H1 (cell line): ENCODE measurements around the gene PARP4. TPM values are rescaled to one million over a fixed set of nuclear protein-coding genes. Genes with fewer than 3 reads are reported as not detected.

Experiments
- CTCF ChIA-PET: fragments of 300-600 bp; sonication (Branson Sonifier 250); formaldehyde crosslinking; loops from one replicate; lab custom pipeline; 2021; ENCODE audit not compliant: partially characterized antibody; lab: Charles Lee
- POLR2A ChIA-PET: fragments of 300-600 bp; sonication (Branson Sonifier 250); formaldehyde crosslinking; loops from one replicate; lab custom pipeline; 2021; ENCODE audit warnings: inconsistent platforms; ENCODE audit not compliant: partially characterized antibody; lab: Charles Lee
- DNase-seq, 2 experiments: peaks; one replicate each; pipeline versions ENCODE4 v3.0.0 to v3.0.0-alpha.2; 2010 to 2022; ENCODE audit warnings: low spot score in 2 of 2, low read depth in 1 of 2, mixed read lengths in 1 of 2
- FAIRE-seq: peaks from 2 replicates; lab custom pipeline; 2011; peaks lifted over from hg19 to GRCh38; lab: Jason Lieb, UNC
- H2AFZ ChIP-seq: 2 replicates; pipeline ENCODE4 v1.8.1; 2012; ENCODE audit warnings: low read length, inconsistent platforms
- H2AK5ac ChIP-seq: 2 replicates; pipeline ENCODE4 v1.6.1; 2013; ENCODE audit warnings: low read depth, low read length
- H2BK120ac ChIP-seq: replicated peaks from 2 replicates; pipeline ENCODE3; 2013; ENCODE audit warnings: low read depth, low read length, inconsistent platforms
- H2BK12ac ChIP-seq: 2 replicates; pipeline ENCODE4 v1.6.1; 2013; ENCODE audit warnings: low read depth, low read length
- H2BK15ac ChIP-seq: 2 replicates; pipeline ENCODE4 v1.6.1; 2013; ENCODE audit warnings: low read length
- H2BK20ac ChIP-seq: 2 replicates; pipeline ENCODE4 v1.6.1; 2013; ENCODE audit warnings: low read length
- H2BK5ac ChIP-seq: 2 replicates; pipeline ENCODE4 v1.6.1; 2013; ENCODE audit warnings: low read depth, low read length
- H3K14ac ChIP-seq: 2 replicates; pipeline ENCODE4 v1.6.1; 2013; ENCODE audit warnings: inconsistent platforms; ENCODE audit not compliant: insufficient read length
- H3K18ac ChIP-seq: 2 replicates; pipeline ENCODE4 v1.6.1; 2013; ENCODE audit warnings: low read length; ENCODE audit errors: extremely low read depth
- H3K23ac ChIP-seq: 2 replicates; pipeline ENCODE4 v1.6.1; 2013; ENCODE audit warnings: inconsistent platforms; ENCODE audit not compliant: insufficient read length
- H3K23me2 ChIP-seq: 2 replicates; pipeline ENCODE4 v1.6.1; 2013; ENCODE audit warnings: low read depth, low read length
- H3K27ac ChIP-seq: 2 replicates; pipeline ENCODE4 v1.6.1; 2011; ENCODE audit warnings: low read depth, low read length, inconsistent platforms
- H3K27me3 ChIP-seq, 4 experiments: replicated peaks in 1 of 4; 1 replicate in 1 of 4; 2 replicates in 3 of 4; pipeline versions ENCODE4 v1.6.1 to v1.8.1; 2011 to 2013; ENCODE audit warnings: low read length in 3 of 4, mild to moderate bottlenecking in 3 of 4, inconsistent platforms in 2 of 4, mixed read lengths in 2 of 4, moderate library complexity in 1 of 4; ENCODE audit not compliant: control insufficient read depth in 3 of 4, insufficient read depth in 3 of 4; ENCODE audit errors: extremely low read depth in 1 of 4
- H3K36me3 ChIP-seq, 4 experiments: 2 replicates each; pipeline versions ENCODE4 v1.6.1 to v1.8.1; 2011 to 2013; ENCODE audit warnings: mild to moderate bottlenecking in 4 of 4, low read length in 3 of 4, moderate library complexity in 2 of 4, control low read depth in 1 of 4, inconsistent platforms in 1 of 4; ENCODE audit not compliant: insufficient read depth in 4 of 4, control insufficient read depth in 2 of 4
- H3K4ac ChIP-seq: replicated peaks from 2 replicates; pipeline ENCODE3; 2013; ENCODE audit warnings: low read length, low read depth, mixed read lengths, inconsistent platforms; ENCODE audit not compliant: insufficient read length
- H3K4me1 ChIP-seq, 4 experiments: replicated peaks in 1 of 4; 1 replicate in 1 of 4; 2 replicates in 3 of 4; pipeline versions ENCODE4 v1.6.1 to v1.8.1; 2011 to 2013; ENCODE audit warnings: low read length in 3 of 4, inconsistent platforms in 2 of 4, mixed read lengths in 1 of 4; ENCODE audit not compliant: insufficient read depth in 4 of 4, control insufficient read depth in 3 of 4
- H3K4me2 ChIP-seq, 2 experiments: 2 replicates each; pipeline versions ENCODE4 v1.6.1 to v1.8.1; 2011 to 2013; ENCODE audit warnings: low read depth in 2 of 2, low read length in 2 of 2, control low read depth in 1 of 2, inconsistent platforms in 1 of 2, mild to moderate bottlenecking in 1 of 2; ENCODE audit not compliant: insufficient read depth in 1 of 2
- H3K4me3 ChIP-seq, 4 experiments: fragments of 200-600, 300-600 bp in 1 of 4; sonication (generic), shearing (Covaris generic), sonication (Bioruptor Twin) in 1 of 4; 2 replicates each; pipeline versions ENCODE4 v1.5.1 to v1.8.1; 2011 to 2016; ENCODE audit warnings: low read length in 4 of 4, low read depth in 3 of 4, control low read depth in 2 of 4, inconsistent platforms in 2 of 4, mild to moderate bottlenecking in 2 of 4, mixed read lengths in 1 of 4, moderate library complexity in 1 of 4; ENCODE audit not compliant: insufficient read depth in 2 of 4; ENCODE audit errors: extremely low read depth in 1 of 4
- H3K56ac ChIP-seq: replicated peaks from 2 replicates; pipeline ENCODE3; 2013; ENCODE audit warnings: low read depth, mild to moderate bottlenecking, mixed read lengths, low read length, inconsistent platforms; ENCODE audit not compliant: insufficient read length
- H3K79me1 ChIP-seq: 2 replicates; pipeline ENCODE4 v1.6.1; 2013; ENCODE audit warnings: low read depth, low read length, control low read depth
- H3K79me2 ChIP-seq, 2 experiments: 2 replicates each; pipeline versions ENCODE4 v1.6.1 to v1.8.1; 2012 to 2013; ENCODE audit warnings: low read length in 2 of 2, mild to moderate bottlenecking in 2 of 2, inconsistent platforms in 1 of 2; ENCODE audit not compliant: insufficient read depth in 2 of 2, control insufficient read depth in 1 of 2
- H3K9ac ChIP-seq, 4 experiments: replicated peaks in 1 of 4; 1 replicate in 1 of 4; 2 replicates in 3 of 4; pipeline versions ENCODE4 v1.6.1 to v1.8.1; 2011 to 2013; ENCODE audit warnings: low read depth in 3 of 4, low read length in 3 of 4, control low read depth in 2 of 4, mild to moderate bottlenecking in 2 of 4, moderate library complexity in 2 of 4, inconsistent platforms in 1 of 4; ENCODE audit errors: extremely low read depth in 1 of 4
- H3K9me3 ChIP-seq, 2 experiments: 2 replicates each; pipeline versions ENCODE4 v1.6.1 to v1.8.1; 2012 to 2013; ENCODE audit warnings: mild to moderate bottlenecking in 2 of 2, moderate library complexity in 2 of 2, control low read depth in 1 of 2, inconsistent platforms in 1 of 2, low read depth in 1 of 2, low read length in 1 of 2, mixed read lengths in 1 of 2; ENCODE audit not compliant: insufficient read depth in 2 of 2
- H4K20me1 ChIP-seq, 2 experiments: replicated peaks in 1 of 2; 2 replicates each; pipeline versions ENCODE3 to v1.8.1; 2011 to 2013; ENCODE audit warnings: inconsistent platforms in 2 of 2, low read length in 2 of 2, mild to moderate bottlenecking in 1 of 2; ENCODE audit not compliant: insufficient read depth in 2 of 2, control insufficient read depth in 1 of 2
- H4K5ac ChIP-seq: 2 replicates; pipeline ENCODE4 v1.6.1; 2013; ENCODE audit warnings: low read length, low read depth, mixed read lengths, inconsistent platforms; ENCODE audit not compliant: insufficient read length
- H4K8ac ChIP-seq: 2 replicates; pipeline ENCODE4 v1.8.0; 2013; ENCODE audit warnings: mild to moderate bottlenecking, moderate library complexity, low read length, inconsistent platforms; ENCODE audit not compliant: insufficient read depth; ENCODE audit errors: extremely low read depth
- H4K91ac ChIP-seq: replicated peaks from 2 replicates; pipeline ENCODE3; 2013; ENCODE audit warnings: low read length, mixed read lengths, inconsistent platforms; ENCODE audit not compliant: insufficient read length
- WGBS, 2 experiments: shearing (Covaris generic) in 1 of 2; methylation state at CpG; one replicate each; pipeline versions ENCODE4 v1.1.6 to v1.1.7; 2013 to 2015; ENCODE audit warnings: low lambda C conversion rate in 2 of 2, mixed read lengths in 2 of 2, inconsistent platforms in 1 of 2, low coverage in 1 of 2, missing lambda C conversion rate in 1 of 2; ENCODE audit not compliant: insufficient replicate concordance in 2 of 2, insufficient coverage in 1 of 2, insufficient read length in 1 of 2; ENCODE audit errors: extremely low coverage in 1 of 2, missing lambda C conversion rate in 1 of 2; 5-methylcytosine and 5-hydroxymethylcytosine counted together
- polyA plus RNA-seq, 7 experiments: library from polyadenylated mRNA; depleted of rRNA in 3 of 7; stranded (reverse) in 5 of 7; unstranded in 2 of 7; fragments of >200 nt in 5 of 7; fragments of 200-250 nt in 2 of 7; gene quantifications; 1 replicate in 5 of 7; 2 replicates in 1 of 7; 4 replicates in 1 of 7; pipeline versions ENCODE4 v1.2.1 to v1.2.3, GENCODE V29; 2011 to 2013; ENCODE audit warnings: missing spikeins in 2 of 7, mixed read lengths in 2 of 7
- total RNA-seq: library from RNA; stranded (reverse); fragmentation: NEBNext Ultra II Directional; extraction: Animal tissue kit (Norgen Biotek cat#: 25700); gene quantifications from 2 replicates; pipeline ENCODE4 v1.2.1, GENCODE V29; 2021

Gene PARP4
- total and polyA plus RNA-seq, 2 of the 8 experiments (the other 6 are each of a cell fraction or from before 2014, with no cell fraction given) = 22.2 to 40.3 TPM

GRCh38 chr13:24443366-24443765 is 69.2 kb downstream of the PARP4 start:
- FAIRE-seq = no peak
- Histone ChIP-seq H3K18ac (no peak overlapping the region), H3K23ac (no peak overlapping the region), H3K4me3 (no peak overlapping the region), H4K8ac (no peak overlapping the region), H3K14ac (no peak overlapping the region), H3K9ac (no peak overlapping the region), H3K79me1 (no peaks in the 10 kb centered on the region), H2AK5ac (no peak overlapping the region), H4K5ac (no peak overlapping the region), H3K36me3 (peaks cover 0 to 19% (median 3%) of the 10 kb centered on the region in 4 experiments; a peak in 3 of 8 replicates), H3K23me2 (no peaks in the 10 kb centered on the region), H4K20me1 (no peaks in the 10 kb centered on the region), H2AFZ (no peak overlapping the region), H2BK120ac (no peak overlapping the region), H2BK12ac (no peak overlapping the region), H3K4me2 (no peak overlapping the region), H2BK20ac (no peak overlapping the region), H3K9me3 (no peaks in the 10 kb centered on the region), H2BK15ac (no peak overlapping the region), H3K4ac (no peak overlapping the region), H3K4me1 (no peaks in the 10 kb centered on the region), H2BK5ac (no peak overlapping the region), H3K27ac (no peak overlapping the region), H3K56ac (no peak overlapping the region), H3K79me2 (no peaks in the 10 kb centered on the region), H4K91ac (no peak overlapping the region), H3K27me3 (no peaks in the 10 kb centered on the region)
- ChIA-PET POLR2A (no interaction called here), CTCF (interaction anchor here (1.0 kb wide), 1 partner anchor 13 kb away, joined by 3 read pairs; no protein-coding TSS in a partner anchor)
- no peak for DNase-seq
- WGBS, 2 experiments = 86% methylated on average over 4 of the region's 4 CpGs; no CpG with 5 or more reads in 1 of the 2 experiments
